Measurements from ENCODE around the gene FMR1NB.

- TF ChIP-seq CTCF (IDR thresholded peaks at IDR 0.05; ENCODE audit: control extremely low read depth in 1 of 3, insufficient read depth in 1 of 3, low read depth in 1 of 3, low read length in 3 of 3): no peak
- no peak for TF ChIP-seq MAX (IDR thresholded peaks at IDR 0.05)
- TF ChIP-seq TBP (IDR thresholded peaks at IDR 0.05; ENCODE audit: low read depth, low read length): no peak
- TF ChIP-seq POLR2AphosphoS5 (IDR thresholded peaks at IDR 0.05; ENCODE audit: low read depth, low read length): no peak
- no peak for TF ChIP-seq HDAC2 (IDR thresholded peaks at IDR 0.05; ENCODE audit: borderline replicate concordance in 1 of 2, low read depth in 2 of 2, low read length in 2 of 2)
- no peak for TF ChIP-seq POLR2A (IDR thresholded peaks at IDR 0.05; ENCODE audit: control extremely low read depth in 1 of 2, low read depth in 2 of 2, low read length in 2 of 2)
- TF ChIP-seq ZNF274 (IDR thresholded peaks at IDR 0.05; ENCODE audit: borderline replicate concordance, extremely low read depth, low read length): no peak
- TF ChIP-seq USF2 (IDR thresholded peaks at IDR 0.05; ENCODE audit: low read length): no peak
- no peak for TF ChIP-seq POU5F1 (IDR thresholded peaks at IDR 0.05; ENCODE audit: low read depth, low read length)
- no peak for TF ChIP-seq RAD21 (IDR thresholded peaks at IDR 0.05 in 1 of 2, conservative IDR thresholded peaks at IDR 0.05 in 1 of 2; ENCODE audit: low read depth in 2 of 2, low read length in 2 of 2)
- no peak for TF ChIP-seq RBBP5 (IDR thresholded peaks at IDR 0.05; ENCODE audit: borderline replicate concordance, low read depth, low read length)
These were observed 32.6 kb upstream of the FMR1NB start for GRCh38 chrX:147948531-147948930.
